Muscle layer of colon (tissue), 2 donors: Measurements from ENCODE around the gene CRTC1.

Source experiments
- H3K27ac ChIP-seq: one replicate; pipeline ENCODE4 v1.7.0; 2013; ENCODE audit warnings: low read depth, mild to moderate bottlenecking, low read length, moderate library complexity
- H3K27me3 ChIP-seq, 2 donors: one replicate each; pipeline ENCODE4 v1.7.0; 2013; ENCODE audit warnings: low read length in 2 of 2, mild to moderate bottlenecking in 2 of 2; ENCODE audit not compliant: insufficient read depth in 2 of 2, control insufficient read depth in 1 of 2
- H3K36me3 ChIP-seq: one replicate; pipeline ENCODE4 v1.7.0; 2013; ENCODE audit warnings: mild to moderate bottlenecking, low read length; ENCODE audit not compliant: insufficient read depth
- H3K4me1 ChIP-seq: one replicate; pipeline ENCODE4 v1.7.0; 2013; ENCODE audit warnings: mild to moderate bottlenecking, low read length; ENCODE audit not compliant: insufficient read depth
- H3K4me3 ChIP-seq, 2 donors: one replicate each; pipeline ENCODE4 v1.7.0; 2013; ENCODE audit warnings: low read length in 2 of 2, low read depth in 1 of 2, mild to moderate bottlenecking in 1 of 2, moderate library complexity in 1 of 2
- H3K9ac ChIP-seq: one replicate; pipeline ENCODE4 v1.7.0; 2013; ENCODE audit warnings: low read length
- H3K9me3 ChIP-seq: one replicate; pipeline ENCODE4 v1.7.0; 2013; ENCODE audit warnings: mild to moderate bottlenecking, low read length
- donor health status: abdominal sarcoma.
- donor health status: Adenocarcinoma of cecum.

CRTC1 gene

DNA sequence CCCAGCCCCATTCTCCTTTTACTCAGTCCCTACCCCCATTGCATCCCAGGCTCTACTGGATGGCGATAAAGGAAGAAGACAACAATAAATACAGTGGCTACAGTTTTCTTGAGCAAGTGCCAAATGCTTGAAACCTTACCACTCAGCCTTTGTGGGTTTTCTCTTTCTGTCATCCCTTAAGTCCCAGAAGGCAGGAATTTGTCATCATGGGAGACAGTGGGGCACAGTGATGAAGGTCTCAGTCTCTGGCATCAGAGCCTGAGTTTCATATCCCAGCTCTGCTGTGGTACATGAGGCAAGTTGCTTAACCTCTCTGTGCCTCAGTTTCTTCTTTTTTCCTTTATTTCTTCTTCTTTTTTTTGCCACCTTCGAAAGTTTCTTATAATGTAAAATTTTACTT is 112.8 kb downstream of the CRTC1 start:
- Histone ChIP-seq H3K36me3 (no peaks in the 10 kb centered on the region), H3K27ac (no peak overlapping the region), H3K4me3 (no peak overlapping the region), H3K27me3 (peaks cover 18 to 43% of the 10 kb centered on the region in 2 donors), H3K9me3 (no peaks in the 10 kb centered on the region), H3K4me1 (no peaks in the 10 kb centered on the region), H3K9ac (no peak overlapping the region)

DNA sequence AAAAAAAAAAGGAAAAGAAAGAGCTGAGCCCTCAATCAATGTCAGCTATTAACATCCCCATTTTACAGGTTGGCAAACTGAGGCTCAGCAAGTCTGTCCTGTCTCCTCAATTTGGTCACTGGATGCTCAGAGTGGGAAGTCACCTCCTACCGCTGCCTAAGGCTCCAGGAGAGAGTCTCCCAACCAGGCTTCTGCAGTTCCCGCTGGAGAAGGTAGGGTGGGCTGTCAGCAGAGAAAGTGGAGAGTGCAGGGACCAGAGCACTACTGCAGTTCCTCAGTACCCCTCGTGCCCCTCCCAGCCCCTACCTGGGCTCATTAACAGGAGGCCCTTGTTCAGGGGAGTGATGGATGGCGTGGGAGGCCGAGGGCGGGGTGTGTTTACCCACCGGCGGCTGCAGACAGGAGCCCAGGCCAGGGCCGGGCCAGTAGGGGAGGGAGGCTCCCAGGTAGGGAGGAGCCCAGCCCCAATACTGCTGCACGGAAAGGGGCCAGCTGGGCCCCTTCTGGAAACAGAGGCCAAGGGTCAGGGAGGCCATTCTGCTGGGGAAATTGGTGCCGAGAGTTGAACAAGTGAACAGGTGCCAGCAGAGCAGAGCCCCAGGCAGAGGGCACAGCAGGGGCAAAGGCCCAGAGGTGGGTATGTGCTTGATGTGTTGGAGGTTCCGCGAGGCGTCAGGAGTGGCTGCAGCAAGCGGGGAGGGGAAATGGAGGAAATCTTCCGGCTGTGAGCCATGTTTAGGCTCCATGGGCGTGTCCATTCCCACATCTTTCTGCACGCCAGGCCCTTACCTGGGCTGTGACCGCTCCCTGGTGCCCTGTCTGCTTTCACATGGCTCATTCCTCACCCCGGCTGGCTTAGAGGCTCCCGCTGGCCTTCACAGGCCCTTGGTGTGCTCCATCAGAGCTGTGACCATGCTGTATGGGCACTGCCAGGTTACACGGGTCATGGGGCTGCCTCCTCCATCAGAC is 115.2 kb downstream of the CRTC1 start:
- peaks cover 11 to 27% of the 10 kb centered on the region in 2 donors for H3K27me3 ChIP-seq
- no peak overlapping the region for H3K27ac ChIP-seq
- H3K4me3 ChIP-seq = no peak overlapping the region

GRCh38 chr19:18799389-18799970 is 116.0 kb downstream of the CRTC1 start:
- Histone ChIP-seq H3K27ac (no peak overlapping the region), H3K4me3 (no peak overlapping the region), H3K9ac (no peak overlapping the region), H3K27me3 (peaks cover 8 to 23% of the 10 kb centered on the region in 2 donors), H3K4me1 (no peaks in the 10 kb centered on the region), H3K9me3 (no peaks in the 10 kb centered on the region), H3K36me3 (no peaks in the 10 kb centered on the region)

More for the DNA sequence above, 115.2 kb downstream of the CRTC1 start:
- no peak overlapping the region for H3K9ac ChIP-seq
- H3K9me3 ChIP-seq = no peaks in the 10 kb centered on the region
- no peaks in the 10 kb centered on the region for H3K4me1 ChIP-seq
- H3K36me3 ChIP-seq = no peaks in the 10 kb centered on the region

- Histone ChIP-seq H3K9me3 (no peaks in the 10 kb centered on the region), H3K4me1 (no peaks in the 10 kb centered on the region), H3K9ac (no peak overlapping the region), H3K27me3 (peaks cover 8 to 17% of the 10 kb centered on the region in 2 donors), H3K4me3 (no peak overlapping the region), H3K27ac (no peak overlapping the region), H3K36me3 (no peaks in the 10 kb centered on the region)
These were observed 116.6 kb downstream of the CRTC1 start for GRCh38 chr19:18800079-18800478.

- no peaks in the 10 kb centered on the region for H3K9me3 ChIP-seq
- peaks cover 8 to 12% of the 10 kb centered on the region in 2 donors for H3K27me3 ChIP-seq
- H3K9ac ChIP-seq = no peak overlapping the region
- H3K27ac ChIP-seq = no peak overlapping the region
- no peaks in the 10 kb centered on the region for H3K4me1 ChIP-seq
- H3K36me3 ChIP-seq = no peaks in the 10 kb centered on the region
- H3K4me3 ChIP-seq = no peak overlapping the region
These were observed 117.2 kb downstream of the CRTC1 start for GRCh38 chr19:18800636-18801035.

- Histone ChIP-seq H3K4me3 (no peak overlapping the region), H3K27ac (no peak overlapping the region), H3K36me3 (no peaks in the 10 kb centered on the region), H3K27me3 (peaks cover 0 to 11% of the 10 kb centered on the region in 2 donors), H3K9ac (no peak overlapping the region), H3K9me3 (no peaks in the 10 kb centered on the region), H3K4me1 (no peaks in the 10 kb centered on the region)
These were observed 118.9 kb downstream of the CRTC1 start for GRCh38 chr19:18802354-18802753.

DNA sequence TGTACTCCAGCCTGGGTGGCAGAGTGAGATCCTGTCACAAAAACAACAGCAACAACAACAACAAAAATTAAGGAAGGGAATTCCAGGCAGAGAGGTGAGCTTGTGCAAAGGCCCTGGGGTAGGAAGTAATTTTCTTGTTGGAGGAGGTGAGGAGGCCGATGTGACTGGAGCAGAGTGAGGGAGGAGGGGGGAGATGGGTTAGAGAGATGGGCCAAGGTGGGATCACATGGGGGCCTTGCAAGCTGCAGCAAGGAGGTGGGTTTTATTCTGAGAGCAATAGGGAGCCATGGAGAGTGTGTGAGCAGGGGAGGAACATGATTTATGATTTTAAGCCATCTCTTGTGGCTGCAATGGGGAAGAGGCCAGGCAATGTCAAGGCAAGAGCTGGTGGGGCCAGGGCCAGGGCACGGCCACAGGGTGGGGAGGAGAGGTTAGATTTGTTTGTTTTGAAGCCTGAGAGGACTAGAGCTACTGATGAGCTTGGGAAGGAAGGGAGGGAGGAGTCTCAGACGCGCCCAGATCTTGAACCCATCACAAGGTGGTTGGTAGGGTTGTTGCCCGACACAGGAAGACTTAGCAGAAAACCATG is 120.2 kb downstream of the CRTC1 start:
- H3K4me1 ChIP-seq = no peaks in the 10 kb centered on the region

GRCh38 chr19:18804139-18804601 is 120.7 kb downstream of the CRTC1 start:
- Histone ChIP-seq H3K36me3 (no peaks in the 10 kb centered on the region), H3K27ac (no peak overlapping the region), H3K4me3 (no peak overlapping the region), H3K9ac (no peak overlapping the region), H3K4me1 (no peaks in the 10 kb centered on the region), H3K27me3 (peaks cover 0 to 1% of the 10 kb centered on the region in 2 donors), H3K9me3 (no peaks in the 10 kb centered on the region)

More for the DNA sequence above, 120.2 kb downstream of the CRTC1 start:
- Histone ChIP-seq H3K4me3 (no peak overlapping the region), H3K9me3 (no peaks in the 10 kb centered on the region), H3K27me3 (peaks cover 0 to 7% of the 10 kb centered on the region in 2 donors), H3K27ac (no peak overlapping the region), H3K36me3 (no peaks in the 10 kb centered on the region), H3K9ac (no peak overlapping the region)

GRCh38 chr19:18804643-18805042 is 121.2 kb downstream of the CRTC1 start:
- no peaks in the 10 kb centered on the region for H3K4me1 ChIP-seq
- H3K27ac ChIP-seq = no peak overlapping the region
- no peak overlapping the region for H3K9ac ChIP-seq
- H3K9me3 ChIP-seq = no peaks in the 10 kb centered on the region
- no peaks in the 10 kb centered on the region for H3K27me3 ChIP-seq
- H3K4me3 ChIP-seq = no peak overlapping the region
- H3K36me3 ChIP-seq = no peaks in the 10 kb centered on the region

DNA sequence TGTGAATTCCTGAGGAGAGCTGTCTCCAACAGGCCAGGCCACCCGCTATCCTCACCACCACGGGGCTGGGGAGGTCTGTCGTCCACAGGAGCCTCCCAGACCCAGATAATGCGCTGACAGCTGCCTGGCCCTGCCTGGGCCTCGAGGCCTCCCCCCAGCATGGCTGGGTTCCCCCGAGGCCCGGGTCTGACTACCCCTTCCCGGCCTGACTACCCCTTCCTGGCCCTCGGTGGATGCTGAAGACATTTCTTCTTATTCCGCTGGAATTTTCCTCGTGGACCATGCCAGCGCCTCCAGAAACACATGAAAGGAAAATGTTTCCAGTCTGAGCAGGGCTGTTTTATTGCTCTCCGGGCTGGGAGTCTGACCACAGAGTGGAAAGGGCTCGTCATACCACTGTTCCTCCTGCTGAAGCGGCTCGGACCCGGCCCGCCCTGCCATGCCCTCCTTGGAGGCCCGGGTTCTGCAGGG is 124.4 kb downstream of the CRTC1 start:
- Histone ChIP-seq H3K4me3 (no peak overlapping the region), H3K4me1 (no peaks in the 10 kb centered on the region), H3K27ac (no peak overlapping the region), H3K9me3 (no peaks in the 10 kb centered on the region), H3K36me3 (no peaks in the 10 kb centered on the region), H3K9ac (no peak overlapping the region), H3K27me3 (no peaks in the 10 kb centered on the region)

DNA sequence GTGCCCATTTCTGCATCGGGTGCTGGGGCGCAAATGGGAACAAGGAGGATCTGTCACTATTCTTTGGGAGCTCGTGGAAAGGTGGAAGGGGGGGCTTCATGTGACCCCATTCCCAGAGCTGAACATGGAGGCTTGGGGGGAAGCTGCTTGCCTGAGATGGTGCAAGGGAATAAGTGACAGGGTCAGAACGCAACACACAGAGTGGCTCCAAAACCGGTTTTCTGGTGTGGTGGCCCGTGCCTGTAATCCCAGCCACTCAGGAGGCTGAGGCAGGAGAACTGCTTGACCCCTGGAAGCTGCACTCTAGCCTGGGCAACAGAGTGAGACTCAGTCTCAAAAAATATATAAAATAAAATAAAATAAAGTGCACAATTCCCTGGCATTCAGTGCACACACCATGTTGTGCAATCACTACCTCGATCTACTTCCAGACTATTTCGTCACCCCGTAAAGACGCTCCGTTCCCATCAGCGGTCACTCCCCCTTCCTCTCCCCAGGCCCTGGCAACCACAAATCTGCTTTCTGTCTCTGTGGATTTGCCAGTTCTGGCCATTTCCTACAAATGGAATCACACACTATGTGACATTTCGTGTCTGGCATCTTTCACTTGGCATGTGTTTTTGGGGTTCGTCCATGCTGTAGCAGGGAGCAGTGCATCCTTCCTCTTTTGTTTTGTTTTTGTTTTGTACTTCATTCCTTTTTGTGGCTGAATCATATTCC is 125.8 kb downstream of the CRTC1 start:
- no peak overlapping the region for H3K9ac ChIP-seq
- H3K4me1 ChIP-seq = no peaks in the 10 kb centered on the region
- no peaks in the 10 kb centered on the region for H3K27me3 ChIP-seq
- H3K27ac ChIP-seq = no peak overlapping the region
- H3K36me3 ChIP-seq = no peaks in the 10 kb centered on the region
- H3K9me3 ChIP-seq = no peaks in the 10 kb centered on the region
- no peak overlapping the region for H3K4me3 ChIP-seq
